CD4-positive, alpha-beta T cell (primary cell): ENCODE measurements around the gene LMAN2. TPM values are rescaled to one million over a fixed set of nuclear protein-coding genes. Genes with fewer than 3 reads are reported as not detected.

Experiments
- ATAC-seq: fragments of 200-7000 bp; cut with Tn5 transposase; one replicate; pipeline ENCODE4 v1.10.0; 2022; ENCODE audit warnings: mild to moderate bottlenecking; ENCODE audit not compliant: poor library complexity
- CTCF ChIA-PET: fragments of 350-600 bp; sonication (Branson Sonifier 250); formaldehyde crosslinking; loops from one replicate; lab custom pipeline; 2021; ENCODE audit warnings: antibody characterized with exemption, inconsistent platforms; lab: Charles Lee
- POLR2A ChIA-PET: fragments of 350-600 bp; sonication (Branson Sonifier 250); formaldehyde crosslinking; loops from one replicate; lab custom pipeline; 2021; ENCODE audit warnings: antibody characterized with exemption, inconsistent platforms; lab: Charles Lee
- DNase-seq, 14 experiments: peaks; one replicate each; pipeline ENCODE4 v3.0.0-alpha.2; 2013 to 2020; ENCODE audit warnings: mixed read lengths in 2 of 14
- H3K27ac ChIP-seq, 2 donors: one replicate each; pipeline versions ENCODE4 v1.5.1 to v1.7.0; 2013; ENCODE audit warnings: low read length in 2 of 2, low read depth in 1 of 2, mild to moderate bottlenecking in 1 of 2
- H3K27me3 ChIP-seq, 2 experiments: 1 replicate in 1 of 2; 2 replicates in 1 of 2; pipeline versions ENCODE4 v1.6.1 to v1.7.0; 2013; ENCODE audit warnings: low read length in 2 of 2, control low read depth in 1 of 2, mild to moderate bottlenecking in 1 of 2, moderate library complexity in 1 of 2; ENCODE audit not compliant: insufficient read depth in 2 of 2, control insufficient read depth in 1 of 2
- H3K36me3 ChIP-seq: one replicate; pipeline ENCODE4 v1.6.1; 2013; ENCODE audit warnings: low read length, control low read depth; ENCODE audit not compliant: insufficient read depth
- H3K4me1 ChIP-seq: one replicate; pipeline ENCODE4 v1.6.1; 2013; ENCODE audit warnings: low read length, control low read depth; ENCODE audit not compliant: insufficient read depth
- H3K4me3 ChIP-seq: one replicate; pipeline ENCODE4 v1.5.1; 2013; ENCODE audit warnings: mild to moderate bottlenecking, low read length, moderate library complexity
- H3K9me3 ChIP-seq, 2 experiments: 1 replicate in 1 of 2; 2 replicates in 1 of 2; pipeline versions ENCODE4 v1.6.1 to v1.7.0; 2013; ENCODE audit warnings: low read length in 2 of 2, mild to moderate bottlenecking in 2 of 2, control low read depth in 1 of 2, moderate library complexity in 1 of 2; ENCODE audit not compliant: control insufficient read depth in 1 of 2, insufficient read depth in 1 of 2
- H3K27ac Mint-ChIP-seq: one replicate; pipeline ENCODE4 v1.8.0; 2020; ENCODE audit warnings: mixed read lengths
- H3K27me3 Mint-ChIP-seq: one replicate; pipeline ENCODE4 v1.8.0; 2021; ENCODE audit warnings: mixed read lengths
- H3K36me3 Mint-ChIP-seq: one replicate; pipeline ENCODE4 v1.8.0; 2021; ENCODE audit warnings: low read depth, mixed read lengths
- H3K4me1 Mint-ChIP-seq: one replicate; pipeline ENCODE4 v1.8.0; 2021; ENCODE audit warnings: low read depth, mixed read lengths
- H3K4me3 Mint-ChIP-seq: one replicate; pipeline ENCODE4 v1.8.0; 2020; ENCODE audit warnings: mild to moderate bottlenecking, mixed read lengths
- H3K9me3 Mint-ChIP-seq: one replicate; pipeline ENCODE4 v1.8.0; 2020; ENCODE audit warnings: mixed read lengths
- intact Hi-C, 2 experiments: fragments of 100-400 bp; cut with DNase I in 1 of 2; cut with micrococcal nuclease in 1 of 2; formaldehyde crosslinking; loops; one replicate each; pipeline versions ENCODE4 v1.15.1 to v1.9.0; 2023 to 2025; cut with DNase I, micrococcal nuclease
- total RNA-seq, 174 experiments: library from RNA in 2 of 174; stranded (reverse) in 2 of 174; gene quantifications; one replicate each; pipeline ENCODE4 v1.2.3 and lab custom pipeline; 2021 to 2026
- TF ChIP-seq, protein P1 (sequence below): fragments of 200-600 bp; IDR thresholded peaks from one replicate; pipeline ENCODE4 v1.8.0; 2022; ENCODE audit warnings: antibody characterized with exemption, mild to moderate bottlenecking

LMAN2 gene
- total RNA-seq, 2 experiments from 2014 or later: 54.5 to 55.6 TPM

DNA sequence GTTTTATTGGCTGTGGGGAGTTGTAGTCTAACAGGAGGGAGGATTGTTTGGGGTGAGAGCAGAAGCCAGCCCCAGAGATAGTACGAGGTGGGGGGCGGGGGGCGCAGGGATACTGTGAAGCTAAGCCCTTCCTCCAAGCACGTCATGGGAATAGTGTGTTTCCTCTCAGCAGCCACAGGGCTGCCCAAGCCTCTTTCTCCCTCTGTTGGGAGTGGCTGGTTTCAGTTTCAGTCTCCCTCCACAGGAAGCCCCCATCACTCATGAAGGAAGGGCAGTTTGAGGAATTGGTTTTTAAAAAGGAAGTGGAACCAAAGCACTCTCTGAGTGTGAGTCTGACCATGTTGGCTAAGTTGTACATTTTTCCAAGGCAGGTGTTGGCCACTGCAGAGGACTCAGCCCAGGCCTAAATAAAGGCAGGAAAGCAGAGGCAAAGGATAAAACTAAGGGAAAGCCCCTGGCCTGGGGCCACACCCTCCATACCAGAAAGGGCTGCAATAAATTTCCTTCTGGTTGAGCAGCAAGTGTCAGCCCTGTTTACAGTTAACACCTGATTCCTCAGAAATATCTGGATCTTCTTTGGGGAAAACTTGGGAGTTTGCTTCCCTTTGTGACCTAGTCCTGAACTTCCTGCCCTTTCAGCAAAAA lies 51.1 kb downstream of the LMAN2 start:
- H3K4me1 Mint-ChIP-seq: peaks cover 81% of the 10 kb centered on the region
- DNase-seq (peak in 8 of 14 experiments; percentile 35 to 89 (median 50)), ATAC-seq (peak; percentile 45)
- peak overlapping the region; percentile 49 to 55 for H3K27ac ChIP-seq
- intact Hi-C loops: loop anchor here in 1 of 2 experiments (5.0 to 10.0 kb wide), 2 partner anchors 168 to 854 kb away; partner anchors contain the start of genes NHP2 and NSD1
- H3K9me3 Mint-ChIP-seq: no peaks in the 10 kb centered on the region
- H3K27ac Mint-ChIP-seq: peak overlapping the region; percentile 88
- H3K4me3 Mint-ChIP-seq: peak overlapping the region; percentile 79
- H3K4me3 ChIP-seq: no peak overlapping the region
- no peaks in the 10 kb centered on the region for H3K9me3 ChIP-seq
- TF ChIP-seq, protein P1, sequence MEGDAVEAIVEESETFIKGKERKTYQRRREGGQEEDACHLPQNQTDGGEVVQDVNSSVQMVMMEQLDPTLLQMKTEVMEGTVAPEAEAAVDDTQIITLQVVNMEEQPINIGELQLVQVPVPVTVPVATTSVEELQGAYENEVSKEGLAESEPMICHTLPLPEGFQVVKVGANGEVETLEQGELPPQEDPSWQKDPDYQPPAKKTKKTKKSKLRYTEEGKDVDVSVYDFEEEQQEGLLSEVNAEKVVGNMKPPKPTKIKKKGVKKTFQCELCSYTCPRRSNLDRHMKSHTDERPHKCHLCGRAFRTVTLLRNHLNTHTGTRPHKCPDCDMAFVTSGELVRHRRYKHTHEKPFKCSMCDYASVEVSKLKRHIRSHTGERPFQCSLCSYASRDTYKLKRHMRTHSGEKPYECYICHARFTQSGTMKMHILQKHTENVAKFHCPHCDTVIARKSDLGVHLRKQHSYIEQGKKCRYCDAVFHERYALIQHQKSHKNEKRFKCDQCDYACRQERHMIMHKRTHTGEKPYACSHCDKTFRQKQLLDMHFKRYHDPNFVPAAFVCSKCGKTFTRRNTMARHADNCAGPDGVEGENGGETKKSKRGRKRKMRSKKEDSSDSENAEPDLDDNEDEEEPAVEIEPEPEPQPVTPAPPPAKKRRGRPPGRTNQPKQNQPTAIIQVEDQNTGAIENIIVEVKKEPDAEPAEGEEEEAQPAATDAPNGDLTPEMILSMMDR: no peak
- no peaks in the 10 kb centered on the region for H3K27me3 Mint-ChIP-seq
- ChIA-PET POLR2A (interaction anchor here (1.5 kb wide), 1 partner anchor 152 kb away, joined by 3 read pairs; no protein-coding TSS in a partner anchor), CTCF (interaction anchor here (1.0 to 2.7 kb wide), 3 partner anchors 9 to 104 kb away, joined by 3 to 8 read pairs (median 4); no protein-coding TSS in a partner anchor)
- H3K36me3 Mint-ChIP-seq: peaks cover 47% of the 10 kb centered on the region
- no peaks in the 10 kb centered on the region for H3K27me3 ChIP-seq
- peaks cover 72% of the 10 kb centered on the region for H3K4me1 ChIP-seq
- peaks cover 10% of the 10 kb centered on the region for H3K36me3 ChIP-seq

DNA sequence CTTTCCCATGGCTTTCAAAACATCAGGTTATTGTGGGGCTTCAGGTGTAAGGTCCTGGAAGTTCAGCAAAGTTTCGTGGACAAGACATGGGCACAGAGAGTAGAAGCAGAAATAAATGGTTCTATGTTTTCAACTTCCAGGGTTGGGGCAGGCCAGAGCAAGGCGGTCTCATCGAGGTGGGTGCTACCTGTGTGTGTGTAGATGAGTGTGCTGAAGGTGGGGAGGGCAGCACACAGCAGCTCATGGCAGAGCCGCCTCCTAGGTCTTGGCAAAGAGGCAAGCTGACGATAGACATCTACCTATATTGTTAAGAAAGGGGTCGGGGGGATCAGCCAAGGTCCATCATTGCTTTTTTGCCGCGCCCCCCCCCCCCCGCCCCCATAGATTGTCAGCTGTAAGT lies 51.8 kb downstream of the LMAN2 start:
- DNase-seq (no peak), ATAC-seq (no peak)
- peaks cover 66% of the 10 kb centered on the region for H3K4me1 ChIP-seq
- ChIA-PET POLR2A (interaction anchor here (1.0 to 1.3 kb wide), 2 partner anchors 12 to 45 kb away, joined by 3 to 4 read pairs; partner anchors contain the start of gene MXD3), CTCF (interaction anchor here (1.0 to 2.7 kb wide), 4 partner anchors 10 to 105 kb away, joined by 3 to 8 read pairs (median 4); no protein-coding TSS in a partner anchor)
- Mint-ChIP-seq H3K4me1 (peaks cover 79% of the 10 kb centered on the region), H3K9me3 (no peaks in the 10 kb centered on the region), H3K27ac (peak overlapping the region; percentile 88), H3K4me3 (no peak overlapping the region), H3K36me3 (peaks cover 44% of the 10 kb centered on the region), H3K27me3 (no peaks in the 10 kb centered on the region)
- H3K27ac ChIP-seq: peak overlapping the region; percentile 46 to 49
- intact Hi-C loops: loop anchor here in 1 of 2 experiments (5.0 to 10.0 kb wide), 2 partner anchors 167 to 855 kb away; partner anchors contain the start of genes NHP2 and NSD1
- no peaks in the 10 kb centered on the region for H3K27me3 ChIP-seq
- H3K9me3 ChIP-seq: no peaks in the 10 kb centered on the region
- TF ChIP-seq, protein P1: no peak
- H3K4me3 ChIP-seq: no peak overlapping the region
- H3K36me3 ChIP-seq: peaks cover 17% of the 10 kb centered on the region

DNA sequence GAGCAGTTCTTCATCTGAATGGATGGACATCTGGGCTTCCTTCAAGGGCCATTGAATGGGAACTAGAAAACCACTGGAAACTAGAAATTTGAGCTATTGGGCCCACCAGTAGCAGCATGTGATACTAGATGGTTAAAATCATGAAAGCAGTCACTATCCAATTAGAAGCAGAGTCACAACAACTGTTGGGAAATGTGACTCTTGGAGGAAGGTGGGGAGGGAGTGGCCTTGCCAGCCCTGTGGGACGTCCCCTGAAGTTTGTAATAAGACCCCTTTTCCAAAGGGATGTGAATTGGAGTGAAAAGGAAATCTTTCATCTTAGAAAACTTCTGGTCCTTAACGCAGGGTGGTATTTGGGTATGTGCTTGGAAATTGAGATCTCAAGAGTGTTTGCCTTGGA lies 53.5 kb downstream of the LMAN2 start:
- TF ChIP-seq, protein P1: no peak
- Histone ChIP-seq H3K4me3 (no peak overlapping the region), H3K4me1 (peaks cover 55% of the 10 kb centered on the region), H3K9me3 (no peaks in the 10 kb centered on the region), H3K27ac (no peak overlapping the region), H3K27me3 (no peaks in the 10 kb centered on the region), H3K36me3 (peaks cover 32% of the 10 kb centered on the region)
- ChIA-PET POLR2A (interaction anchor here (1.5 kb wide), 1 partner anchor 164 kb away, joined by 6 read pairs; the partner anchor contains the start of gene NSD1), CTCF (interaction anchor here (0.8 kb wide), 1 partner anchor 12 kb away, joined by 3 read pairs; no protein-coding TSS in a partner anchor)
- Mint-ChIP-seq H3K27me3 (no peaks in the 10 kb centered on the region), H3K27ac (peak overlapping the region; percentile 88), H3K9me3 (no peaks in the 10 kb centered on the region), H3K4me1 (peaks cover 68% of the 10 kb centered on the region), H3K4me3 (no peak overlapping the region), H3K36me3 (peaks cover 53% of the 10 kb centered on the region)
- no peak for ATAC-seq
- intact Hi-C loops: no loop called here
- no peak for DNase-seq
